Muscle layer of colon (tissue), 2 donors: ENCODE results near the gene SLA2.
"Not testable (repeated sequence)": the region's sequence is repeated elsewhere in the genome, so short reads cannot be mapped to it uniquely, and the experiment has no call there.

Experiments used
- H3K27ac ChIP-seq: one replicate; pipeline ENCODE4 v1.7.0; 2013; ENCODE audit warnings: low read depth, mild to moderate bottlenecking, low read length, moderate library complexity
- H3K27me3 ChIP-seq, 2 donors: one replicate each; pipeline ENCODE4 v1.7.0; 2013; ENCODE audit warnings: low read length in 2 of 2, mild to moderate bottlenecking in 2 of 2; ENCODE audit not compliant: insufficient read depth in 2 of 2, control insufficient read depth in 1 of 2
- H3K36me3 ChIP-seq: one replicate; pipeline ENCODE4 v1.7.0; 2013; ENCODE audit warnings: mild to moderate bottlenecking, low read length; ENCODE audit not compliant: insufficient read depth
- H3K4me1 ChIP-seq: one replicate; pipeline ENCODE4 v1.7.0; 2013; ENCODE audit warnings: mild to moderate bottlenecking, low read length; ENCODE audit not compliant: insufficient read depth
- H3K4me3 ChIP-seq, 2 donors: one replicate each; pipeline ENCODE4 v1.7.0; 2013; ENCODE audit warnings: low read length in 2 of 2, low read depth in 1 of 2, mild to moderate bottlenecking in 1 of 2, moderate library complexity in 1 of 2
- H3K9ac ChIP-seq: one replicate; pipeline ENCODE4 v1.7.0; 2013; ENCODE audit warnings: low read length
- H3K9me3 ChIP-seq: one replicate; pipeline ENCODE4 v1.7.0; 2013; ENCODE audit warnings: mild to moderate bottlenecking, low read length
- donor health status: abdominal sarcoma.
- donor health status: Adenocarcinoma of cecum.

SLA2 gene

GRCh38 chr20:36571564-36572504, 74.2 kb downstream of the SLA2 start:
- Histone ChIP-seq H3K27ac (peak overlapping the region; percentile 87), H3K9me3 (no peaks in the 10 kb centered on the region), H3K9ac (peak overlapping the region; percentile 36), H3K27me3 (no peaks in the 10 kb centered on the region), H3K4me1 (peaks cover 18% of the 10 kb centered on the region), H3K36me3 (no peaks in the 10 kb centered on the region), H3K4me3 (no peak overlapping the region)

- Histone ChIP-seq H3K4me1 (peaks cover under 1% of the 10 kb centered on the region), H3K4me3 (no peak overlapping the region), H3K9ac (no peak overlapping the region), H3K36me3 (no peaks in the 10 kb centered on the region), H3K9me3 (no peaks in the 10 kb centered on the region), H3K27me3 (no peaks in the 10 kb centered on the region), H3K27ac (no peak overlapping the region)
Observed at GRCh38 chr20:36569847-36570429, 76.1 kb downstream of the SLA2 start.

- H3K9ac ChIP-seq, result no peak overlapping the region
- H3K36me3 ChIP-seq, result no peaks in the 10 kb centered on the region
- no peak overlapping the region for H3K27ac ChIP-seq
- no peaks in the 10 kb centered on the region for H3K9me3 ChIP-seq
- no peaks in the 10 kb centered on the region for H3K27me3 ChIP-seq
- H3K4me1 ChIP-seq, result no peaks in the 10 kb centered on the region
- no peak overlapping the region for H3K4me3 ChIP-seq
Observed at GRCh38 chr20:36565520-36565919, 80.5 kb downstream of the SLA2 start.

- not testable (repeated sequence) for H3K4me3 ChIP-seq, H3K4me1 ChIP-seq, H3K27me3 ChIP-seq, H3K27ac ChIP-seq, H3K36me3 ChIP-seq, H3K9ac ChIP-seq, H3K9me3 ChIP-seq
Observed at GRCh38 chr20:36564726-36565121, 81.3 kb downstream of the SLA2 start.

- H3K9ac ChIP-seq, H3K27ac ChIP-seq, H3K9me3 ChIP-seq, H3K4me3 ChIP-seq, H3K4me1 ChIP-seq, H3K36me3 ChIP-seq, H3K27me3 ChIP-seq: not testable (repeated sequence)
Observed at GRCh38 chr20:36564078-36564725, 81.8 kb downstream of the SLA2 start.

GRCh38 chr20:36563374-36563773, 82.6 kb downstream of the SLA2 start:
- Histone ChIP-seq H3K36me3 (no peaks in the 10 kb centered on the region), H3K4me3 (no peak overlapping the region), H3K9ac (no peak overlapping the region), H3K9me3 (no peaks in the 10 kb centered on the region), H3K27me3 (no peaks in the 10 kb centered on the region), H3K4me1 (no peaks in the 10 kb centered on the region), H3K27ac (no peak overlapping the region)

GRCh38 chr20:36562724-36563123, 83.3 kb downstream of the SLA2 start:
- no peaks in the 10 kb centered on the region for H3K36me3 ChIP-seq
- no peaks in the 10 kb centered on the region for H3K4me1 ChIP-seq
- H3K9ac ChIP-seq, result no peak overlapping the region
- no peaks in the 10 kb centered on the region for H3K9me3 ChIP-seq
- H3K4me3 ChIP-seq, result no peak overlapping the region
- H3K27me3 ChIP-seq, result no peaks in the 10 kb centered on the region
- no peak overlapping the region for H3K27ac ChIP-seq
